PC-9 (cell line): Measurements from ENCODE around the gene C1orf52. TPM values are rescaled to one million over a fixed set of nuclear protein-coding genes. Genes with fewer than 3 reads are reported as not detected.

Source experiments
- BruUV-seq: library from RNA; stranded (reverse); fragments of 400-500 nt; replicated peaks from 2 replicates; lab custom pipeline; 2021; lab: Mats Ljungman, UMichigan
- CTCF ChIA-PET: fragments of 300-600 bp; sonication (Branson Sonifier 250); formaldehyde crosslinking; loops from one replicate; lab custom pipeline; 2022; ENCODE audit warnings: antibody characterized with exemption; lab: Charles Lee
- POLR2A ChIA-PET: fragments of 300-600 bp; sonication (Branson Sonifier 250); formaldehyde crosslinking; loops from one replicate; lab custom pipeline; 2022; ENCODE audit warnings: antibody characterized with exemption; ENCODE audit not compliant: unreplicated experiment; lab: Charles Lee
- DNase-seq, 2 experiments: peaks; one replicate each; pipeline versions ENCODE4 v3.0.0 to v3.0.0-alpha.2; 2015 to 2022; ENCODE audit warnings: mixed read lengths in 1 of 2
- H2AFZ ChIP-seq: fragments of 200-600 bp; sonication (generic); 2 replicates; pipeline ENCODE4 v1.8.1; 2017; ENCODE audit warnings: antibody characterized with exemption
- H3F3A ChIP-seq: fragments of 200-600 bp; sonication (generic); 2 replicates; pipeline ENCODE4 v1.8.1; 2017; ENCODE audit warnings: antibody characterized with exemption, mild to moderate bottlenecking, low read depth; ENCODE audit not compliant: insufficient read depth
- H3K27ac ChIP-seq: fragments of 200-600 bp; sonication (generic); 2 replicates; pipeline ENCODE4 v1.6.1; 2016; ENCODE audit warnings: mixed run types
- H3K27me3 ChIP-seq: fragments of 200-600 bp; sonication (generic); 2 replicates; pipeline ENCODE4 v1.6.1; 2016; ENCODE audit warnings: low read depth, mixed run types; ENCODE audit not compliant: insufficient read depth
- H3K36me3 ChIP-seq: fragments of 200-600 bp; sonication (generic); 2 replicates; pipeline ENCODE4 v1.6.1; 2016; ENCODE audit warnings: low read depth, mixed run types
- H3K4me1 ChIP-seq: fragments of 200-600 bp; sonication (generic); replicated peaks from 2 replicates; pipeline ENCODE4 v1.6.1; 2016; ENCODE audit warnings: mixed run types; ENCODE audit not compliant: insufficient read depth
- H3K4me2 ChIP-seq: fragments of 200-600 bp; sonication (generic); 2 replicates; pipeline ENCODE4 v1.6.1; 2017; ENCODE audit warnings: mixed run types
- H3K4me3 ChIP-seq: fragments of 200-600 bp; sonication (generic); 2 replicates; pipeline ENCODE4 v1.6.1; 2016; ENCODE audit warnings: mixed run types
- H3K79me2 ChIP-seq: fragments of 200-600 bp; sonication (generic); 2 replicates; pipeline ENCODE4 v1.6.1; 2017; ENCODE audit warnings: low read depth, mixed run types
- H3K9me2 ChIP-seq: fragments of 200-600 bp; sonication (generic); 2 replicates; pipeline ENCODE4 v1.8.1; 2017; ENCODE audit warnings: mild to moderate bottlenecking; ENCODE audit not compliant: insufficient read depth
- H3K9me3 ChIP-seq: fragments of 200-600 bp; sonication (generic); 2 replicates; pipeline ENCODE4 v1.8.1; 2016; ENCODE audit warnings: low read depth; ENCODE audit not compliant: insufficient read depth
- H4K20me1 ChIP-seq: fragments of 200-600 bp; sonication (generic); 2 replicates; pipeline ENCODE4 v1.8.1; 2017; ENCODE audit not compliant: insufficient read depth
- EZH2 ChIP-seq: fragments of 200-600 bp; sonication (generic); IDR thresholded peaks from 2 replicates; pipeline ENCODE4 v1.8.0; 2017; ENCODE audit warnings: antibody characterized with exemption, low read depth
- intact Hi-C: fragments of 100-400 bp; cut with micrococcal nuclease; formaldehyde crosslinking; loops from one replicate; pipeline ENCODE4 v1.10.0; 2022; ENCODE audit not compliant: unreplicated experiment
- total RNA-seq: library from RNA; stranded (reverse); gene quantifications from 2 replicates; pipeline ENCODE4 v1.2.3, GENCODE V29; 2021
- TF ChIP-seq, protein P1 (sequence below): fragments of 200-600 bp; sonication (generic); conservative IDR thresholded peaks from 2 replicates; pipeline ENCODE4 v1.6.1; 2017; ENCODE audit warnings: mixed run types, antibody characterized with exemption, mild to moderate bottlenecking, moderate library complexity

The C1orf52 gene
- total RNA-seq, 1 experiment from 2014 or later: 20.7 TPM

DNA sequence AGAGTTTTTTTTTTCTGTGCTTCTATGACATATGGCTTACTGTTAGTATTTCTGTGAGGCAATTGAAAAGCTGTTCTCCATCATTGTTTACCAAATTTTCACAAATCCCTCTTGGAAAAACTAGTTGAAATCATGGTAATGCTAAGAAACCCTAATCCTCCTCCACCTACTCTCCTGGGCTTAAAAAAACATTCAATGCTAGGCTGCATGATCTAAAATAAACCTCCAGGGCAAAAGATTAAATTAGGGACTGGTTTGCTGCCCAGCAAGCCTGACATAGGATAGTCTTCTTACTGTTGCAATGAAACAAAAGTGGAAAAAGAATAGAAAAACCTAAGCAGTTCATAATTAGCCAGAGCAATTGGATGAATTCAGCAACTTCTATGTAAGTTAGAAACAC lies 16.1 kb downstream of the C1orf52 start:
- BruUV-seq: no TSS peak
- TF ChIP-seq, protein P1, sequence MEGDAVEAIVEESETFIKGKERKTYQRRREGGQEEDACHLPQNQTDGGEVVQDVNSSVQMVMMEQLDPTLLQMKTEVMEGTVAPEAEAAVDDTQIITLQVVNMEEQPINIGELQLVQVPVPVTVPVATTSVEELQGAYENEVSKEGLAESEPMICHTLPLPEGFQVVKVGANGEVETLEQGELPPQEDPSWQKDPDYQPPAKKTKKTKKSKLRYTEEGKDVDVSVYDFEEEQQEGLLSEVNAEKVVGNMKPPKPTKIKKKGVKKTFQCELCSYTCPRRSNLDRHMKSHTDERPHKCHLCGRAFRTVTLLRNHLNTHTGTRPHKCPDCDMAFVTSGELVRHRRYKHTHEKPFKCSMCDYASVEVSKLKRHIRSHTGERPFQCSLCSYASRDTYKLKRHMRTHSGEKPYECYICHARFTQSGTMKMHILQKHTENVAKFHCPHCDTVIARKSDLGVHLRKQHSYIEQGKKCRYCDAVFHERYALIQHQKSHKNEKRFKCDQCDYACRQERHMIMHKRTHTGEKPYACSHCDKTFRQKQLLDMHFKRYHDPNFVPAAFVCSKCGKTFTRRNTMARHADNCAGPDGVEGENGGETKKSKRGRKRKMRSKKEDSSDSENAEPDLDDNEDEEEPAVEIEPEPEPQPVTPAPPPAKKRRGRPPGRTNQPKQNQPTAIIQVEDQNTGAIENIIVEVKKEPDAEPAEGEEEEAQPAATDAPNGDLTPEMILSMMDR: no peak
- no peak for TF ChIP-seq EZH2
- ChIA-PET POLR2A (no interaction called here), CTCF (interaction anchor here (0.9 kb wide), 1 partner anchor 134 kb away, joined by 3 read pairs; no protein-coding TSS in a partner anchor)
- Histone ChIP-seq H3K36me3 (no peaks in the 10 kb centered on the region), H2AFZ (peak overlapping the region; percentile 14; the same call in 1 of the 2 replicates), H4K20me1 (no peaks in the 10 kb centered on the region), H3K27me3 (no peaks in the 10 kb centered on the region), H3K27ac (no peak overlapping the region), H3K9me3 (no peaks in the 10 kb centered on the region; the same call in 1 of the 2 replicates), H3K4me1 (peaks cover 22% of the 10 kb centered on the region), H3F3A (0 out of 2 replicates have a peak, but pooled peaks cover 6% of the 10 kb centered on the region), H3K4me2 (no peak overlapping the region), H3K79me2 (no peaks in the 10 kb centered on the region), H3K9me2 (no peaks in the 10 kb centered on the region), H3K4me3 (no peak overlapping the region)
- no peak for DNase-seq
- intact Hi-C loops: no loop called here

DNA sequence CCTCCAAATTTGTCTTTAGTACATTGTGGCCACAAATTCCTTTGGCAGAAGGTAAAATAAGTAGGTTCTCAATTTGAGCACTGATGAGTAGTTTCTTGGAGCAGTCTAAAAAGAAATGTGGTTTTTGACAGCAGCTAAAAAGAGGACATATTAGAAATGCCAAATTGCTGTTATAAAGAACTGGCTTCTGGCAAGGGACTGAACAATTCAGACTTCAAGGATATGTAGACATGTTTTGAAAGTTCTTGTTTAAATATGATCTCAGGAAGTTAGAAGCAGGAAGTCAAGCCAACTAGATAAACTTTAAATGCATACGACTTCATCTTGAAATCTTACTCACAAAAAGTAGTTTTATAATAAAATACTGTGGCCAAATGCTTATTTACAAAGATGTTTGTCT lies 18.8 kb downstream of the C1orf52 start:
- H4K20me1 ChIP-seq: no peaks in the 10 kb centered on the region
- H3K9me2 ChIP-seq: no peaks in the 10 kb centered on the region
- no peaks in the 10 kb centered on the region for H3K79me2 ChIP-seq
- CTCF ChIA-PET: interaction anchor here (2.0 kb wide), 1 partner anchor 296 kb away, joined by 9 read pairs; no protein-coding TSS in a partner anchor
- no peak overlapping the region for H3K4me3 ChIP-seq
- DNase-seq: no peak
- H3K4me1 ChIP-seq: peaks cover 22% of the 10 kb centered on the region
- H3K36me3 ChIP-seq: no peaks in the 10 kb centered on the region
- TF ChIP-seq, protein P1: no peak
- TF ChIP-seq EZH2: no peak
- H3K4me2 ChIP-seq: no peak overlapping the region
- no peaks in the 10 kb centered on the region; the same call in 1 of the 2 replicates for H3K9me3 ChIP-seq
- POLR2A ChIA-PET: no interaction called here
- 0 out of 2 replicates have a peak, but pooled peaks cover 6% of the 10 kb centered on the region for H3F3A ChIP-seq
- H3K27me3 ChIP-seq: no peaks in the 10 kb centered on the region
- no peak overlapping the region for H3K27ac ChIP-seq
- intact Hi-C loops: no loop called here
- BruUV-seq: no TSS peak
- H2AFZ ChIP-seq: no peak overlapping the region

DNA sequence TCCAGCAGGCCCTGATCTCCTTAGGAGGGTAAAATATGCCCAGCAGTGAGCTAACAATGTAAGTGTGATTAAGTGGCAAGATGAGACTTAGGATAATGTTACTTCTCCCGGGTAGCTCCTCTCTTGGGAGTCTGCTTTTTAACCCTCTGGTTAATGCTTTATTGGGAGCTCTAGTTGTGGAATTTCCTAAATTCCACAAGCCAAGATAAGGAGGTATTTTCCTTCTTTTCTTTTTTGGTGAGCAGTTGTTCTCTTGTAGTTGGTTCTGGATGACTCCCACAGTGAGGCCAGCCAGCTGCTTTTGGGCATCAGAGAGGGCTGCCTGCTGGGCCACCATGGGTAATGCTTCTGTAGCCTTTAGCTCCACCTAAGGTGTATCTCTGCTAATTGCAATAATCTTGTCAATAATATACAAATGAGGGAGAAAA lies 19.3 kb downstream of the C1orf52 start:
- no peaks in the 10 kb centered on the region for H4K20me1 ChIP-seq

More for the DNA sequence above, 19.3 kb downstream of the C1orf52 start:
- DNase-seq: no peak
- Histone ChIP-seq H3K9me2 (no peaks in the 10 kb centered on the region), H3K9me3 (no peaks in the 10 kb centered on the region; the same call in 1 of the 2 replicates), H3K79me2 (no peaks in the 10 kb centered on the region), H3K27me3 (no peaks in the 10 kb centered on the region), H3K4me3 (no peak overlapping the region), H3K36me3 (no peaks in the 10 kb centered on the region), H3K4me2 (no peak overlapping the region), H3F3A (0 out of 2 replicates have a peak, but pooled peaks cover 6% of the 10 kb centered on the region), H3K4me1 (peaks cover 18% of the 10 kb centered on the region), H3K27ac (no peak overlapping the region), H2AFZ (no peak overlapping the region)
- POLR2A ChIA-PET: no interaction called here
- intact Hi-C loops: no loop called here
- TF ChIP-seq EZH2: no peak
- TF ChIP-seq, protein P1: peak; percentile 43; the same call in 1 of the 2 replicates
- CTCF ChIA-PET: interaction anchor here (2.0 kb wide), 1 partner anchor 295 kb away, joined by 9 read pairs; no protein-coding TSS in a partner anchor
- no TSS peak for BruUV-seq
